Measurements from ENCODE around the gene PHAF1.

DNA sequence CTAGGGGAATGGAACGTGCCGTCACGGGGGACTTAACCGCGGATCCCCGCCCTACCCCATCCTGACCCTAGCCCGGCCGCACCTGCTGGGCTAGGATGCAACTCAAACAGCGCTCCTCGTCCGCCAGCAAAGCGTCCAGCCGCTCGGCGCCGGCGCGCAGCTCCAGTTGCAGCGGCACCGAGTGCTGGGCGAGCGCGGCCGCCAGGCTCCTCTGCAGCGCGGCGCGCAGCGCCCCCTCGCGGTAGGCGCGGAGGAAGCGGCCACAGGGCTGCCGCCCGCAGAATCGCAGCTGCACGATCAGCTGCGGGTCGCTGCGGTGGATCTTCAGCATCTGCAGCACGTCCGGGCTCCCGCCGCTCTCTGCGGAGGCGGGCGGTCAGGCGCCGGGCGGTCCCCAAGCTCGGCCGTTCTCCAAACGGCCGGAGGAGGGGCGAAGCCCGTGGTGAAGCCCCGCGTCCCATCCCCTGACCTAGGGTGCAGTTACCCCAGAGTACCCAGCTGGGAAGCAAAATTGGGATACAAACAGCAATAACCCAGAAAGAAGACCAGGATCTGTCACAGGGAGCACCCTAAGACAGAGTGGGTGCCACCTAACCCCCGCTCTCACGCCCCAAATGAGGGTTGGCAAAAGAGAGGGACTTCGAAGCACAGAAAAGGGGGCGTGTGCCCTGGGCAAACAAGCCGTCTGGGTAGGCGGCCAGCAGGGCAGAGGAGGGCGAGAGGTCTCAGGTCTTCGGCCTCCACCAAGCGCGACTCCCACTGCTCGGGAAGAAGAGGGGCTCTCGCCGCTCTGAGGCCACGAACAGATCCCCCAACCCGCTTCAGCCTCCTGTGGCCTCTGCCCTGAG, 45.8 kb downstream of the PHAF1 start:
- no peak for TF ChIP-seq POLR2A (IDR thresholded peaks at IDR 0.05)
- TF ChIP-seq, protein P1, sequence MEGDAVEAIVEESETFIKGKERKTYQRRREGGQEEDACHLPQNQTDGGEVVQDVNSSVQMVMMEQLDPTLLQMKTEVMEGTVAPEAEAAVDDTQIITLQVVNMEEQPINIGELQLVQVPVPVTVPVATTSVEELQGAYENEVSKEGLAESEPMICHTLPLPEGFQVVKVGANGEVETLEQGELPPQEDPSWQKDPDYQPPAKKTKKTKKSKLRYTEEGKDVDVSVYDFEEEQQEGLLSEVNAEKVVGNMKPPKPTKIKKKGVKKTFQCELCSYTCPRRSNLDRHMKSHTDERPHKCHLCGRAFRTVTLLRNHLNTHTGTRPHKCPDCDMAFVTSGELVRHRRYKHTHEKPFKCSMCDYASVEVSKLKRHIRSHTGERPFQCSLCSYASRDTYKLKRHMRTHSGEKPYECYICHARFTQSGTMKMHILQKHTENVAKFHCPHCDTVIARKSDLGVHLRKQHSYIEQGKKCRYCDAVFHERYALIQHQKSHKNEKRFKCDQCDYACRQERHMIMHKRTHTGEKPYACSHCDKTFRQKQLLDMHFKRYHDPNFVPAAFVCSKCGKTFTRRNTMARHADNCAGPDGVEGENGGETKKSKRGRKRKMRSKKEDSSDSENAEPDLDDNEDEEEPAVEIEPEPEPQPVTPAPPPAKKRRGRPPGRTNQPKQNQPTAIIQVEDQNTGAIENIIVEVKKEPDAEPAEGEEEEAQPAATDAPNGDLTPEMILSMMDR (IDR thresholded peaks at IDR 0.05) = peak; percentile 96 to 99 (median 98)

Data from Peyer's patch (tissue), 4 donors.